Hematopoietic multipotent progenitor cell treated with erythropoietin and hydrocortisone succinate and interleukin-3 and kit ligand, for 8 days (in vitro differentiated cells): ENCODE measurements around the gene TCF4.
A peak's percentile ranks its signal among the peaks of the same experiment; 100 is the strongest.

Experiments used
- DNase-seq: peaks from one replicate; pipeline ENCODE4 v3.0.0-alpha.2; 2015

Gene TCF4

DNA sequence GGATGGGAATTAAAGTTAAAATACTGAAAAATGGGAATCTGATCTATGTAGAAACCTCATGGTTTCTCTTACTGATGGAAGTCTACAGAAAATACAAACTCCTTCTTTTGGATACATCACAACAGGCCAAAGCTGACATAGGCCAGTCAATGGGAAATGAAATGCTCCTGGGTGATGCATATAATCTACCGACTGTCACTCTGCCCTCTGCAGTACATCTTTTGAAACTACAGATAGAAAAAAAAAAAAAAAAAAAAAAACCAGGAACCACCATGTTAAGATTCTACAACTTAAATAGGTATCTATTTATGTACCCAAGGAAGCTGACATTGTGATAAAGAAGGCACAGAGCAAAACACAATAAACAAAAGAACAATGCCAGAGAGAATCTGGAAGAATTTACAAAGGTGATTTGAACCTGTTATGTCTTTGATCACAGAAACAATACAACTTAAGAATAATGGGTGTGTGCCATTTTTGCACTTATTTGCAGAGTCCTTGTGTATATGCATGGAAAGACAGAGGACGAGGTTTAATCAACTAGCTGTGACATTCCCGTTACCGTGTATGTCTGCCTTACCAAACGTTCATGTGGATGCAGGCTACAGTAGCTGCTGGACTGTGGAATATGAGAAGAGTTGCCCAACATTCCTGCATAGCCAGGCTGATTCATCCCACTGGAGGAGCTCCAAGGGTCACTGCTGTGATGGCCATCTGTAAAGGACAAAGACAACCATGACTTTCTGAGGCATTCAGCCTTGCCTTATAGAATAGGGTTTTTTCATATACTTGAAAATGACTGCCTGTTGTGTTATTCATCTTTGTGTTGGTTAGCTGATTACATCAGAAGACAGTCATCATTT lies 312.7 kb downstream of the TCF4 start:
- DNase-seq = peak; percentile 33

DNA sequence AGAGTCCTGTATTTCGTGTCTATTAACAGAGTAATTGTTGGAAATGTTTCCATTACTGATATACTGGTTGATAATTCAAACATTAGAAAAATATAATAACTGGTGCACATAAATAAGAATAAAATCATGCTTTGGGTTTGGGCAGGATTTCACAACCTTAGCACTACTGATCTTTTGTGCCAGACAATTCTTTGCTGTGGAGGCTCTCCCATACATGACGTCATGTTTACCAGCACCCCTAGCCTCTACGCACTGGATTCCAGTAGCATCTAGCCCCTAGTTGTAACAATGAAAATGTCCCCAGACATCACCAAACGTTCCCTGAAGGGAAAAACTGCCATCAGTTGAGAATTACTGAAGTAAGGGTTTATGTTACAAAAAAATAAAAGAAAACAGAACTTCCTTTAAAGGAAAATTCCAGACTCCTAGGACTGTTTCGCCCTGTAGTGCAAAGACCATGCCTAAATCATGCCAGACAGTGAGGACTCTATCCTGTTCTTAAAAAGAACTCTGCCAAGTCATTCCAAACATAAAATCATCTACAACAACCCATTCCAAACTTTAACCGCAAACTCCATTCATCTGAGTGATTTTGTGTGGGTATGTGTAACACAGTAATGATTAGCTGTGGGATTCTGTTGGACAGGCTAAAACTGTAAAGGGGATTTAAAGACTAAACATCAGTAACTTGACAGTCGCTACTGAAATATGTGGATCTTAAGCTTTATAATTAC lies 315.3 kb downstream of the TCF4 start:
- no peak for DNase-seq

DNA sequence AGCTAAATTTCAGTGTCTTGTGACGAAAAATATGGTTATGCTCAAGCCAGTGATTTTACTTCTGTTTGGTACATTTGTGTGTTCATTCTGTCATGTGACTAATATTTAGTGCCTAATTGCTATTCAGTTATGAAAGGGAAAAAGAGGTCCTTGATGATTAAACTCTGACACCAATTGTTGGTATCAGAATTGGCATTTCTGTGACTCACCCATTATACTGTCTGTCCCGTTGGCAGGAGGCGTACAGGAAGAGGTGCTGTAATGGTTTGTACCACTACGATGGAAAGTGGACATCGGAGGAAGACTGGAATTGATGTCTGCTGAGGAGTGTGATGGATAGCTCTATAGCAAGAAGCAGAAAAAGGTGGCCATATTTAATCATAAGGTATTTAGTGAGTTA lies 318.4 kb downstream of the TCF4 start:
- no peak for DNase-seq

DNA sequence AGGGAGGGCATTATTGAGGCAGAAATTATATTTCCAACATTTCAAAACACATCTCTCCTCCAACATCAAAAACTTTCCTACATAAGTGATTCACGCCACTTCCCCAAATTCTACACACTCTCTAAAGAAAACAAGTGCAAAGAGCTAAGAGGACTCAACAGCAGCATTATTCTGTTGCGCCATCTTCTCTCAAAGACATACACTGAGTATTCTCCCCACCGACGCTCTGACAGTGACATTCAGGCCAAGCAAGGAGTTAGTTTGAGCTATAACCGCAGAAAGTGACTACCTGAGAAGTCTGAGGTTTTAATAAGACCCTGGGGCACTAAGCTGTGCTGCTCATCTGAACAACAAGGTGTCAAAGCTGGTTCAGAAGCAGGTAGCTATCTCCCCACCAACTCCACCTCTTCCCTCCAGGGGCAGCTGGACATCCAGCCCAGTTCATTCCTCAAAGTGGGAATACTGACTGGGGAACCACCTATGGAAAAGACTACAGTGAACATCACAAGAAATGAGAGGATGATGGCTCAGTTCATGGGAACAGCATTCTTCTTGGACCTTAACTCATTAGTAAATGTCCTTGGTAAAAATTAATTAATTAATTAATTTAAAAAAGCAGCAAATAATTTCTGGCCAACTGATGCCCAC lies 319.2 kb downstream of the TCF4 start:
- no peak for DNase-seq

DNA sequence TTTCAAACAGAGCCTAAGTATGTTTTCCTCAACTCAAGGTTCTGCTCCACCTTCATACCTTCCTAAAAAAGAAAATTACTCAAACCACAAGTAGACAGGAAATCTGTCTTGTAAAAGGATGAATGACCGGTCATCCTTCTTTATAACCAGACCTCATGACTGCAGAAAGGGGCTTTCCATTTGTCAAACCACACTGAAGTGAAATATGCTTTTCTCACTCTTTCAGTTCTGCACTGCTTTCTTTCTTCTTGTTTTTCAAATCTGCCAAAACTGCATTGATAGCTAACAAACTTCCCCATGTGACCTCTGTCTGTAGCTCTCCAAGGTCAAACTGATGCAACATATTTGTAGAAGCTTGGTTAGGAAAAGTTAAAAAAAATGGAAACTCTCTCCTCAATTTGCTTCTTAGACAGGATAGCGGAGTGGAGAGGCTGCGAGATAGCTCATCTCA lies 319.8 kb downstream of the TCF4 start:
- DNase-seq = no peak

DNA sequence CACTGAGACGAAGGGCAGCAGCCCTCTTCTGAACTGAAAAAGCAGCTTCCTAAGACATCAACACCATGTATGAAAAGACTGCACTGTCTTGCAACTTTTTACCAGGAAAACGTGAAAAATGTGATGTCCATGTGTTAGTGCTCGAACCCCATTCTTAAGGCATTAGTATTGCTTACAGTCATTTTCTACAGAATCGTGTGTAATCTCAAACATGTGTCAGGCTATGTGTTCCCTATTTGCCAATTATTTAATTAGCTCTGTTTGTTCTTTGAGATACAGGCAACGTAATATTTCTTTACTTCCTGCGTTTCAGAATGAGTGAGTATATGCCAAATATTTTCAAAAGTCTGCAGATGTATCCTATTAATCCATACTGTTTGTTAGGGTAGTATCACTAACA lies 321.0 kb downstream of the TCF4 start:
- DNase-seq = no peak

DNA sequence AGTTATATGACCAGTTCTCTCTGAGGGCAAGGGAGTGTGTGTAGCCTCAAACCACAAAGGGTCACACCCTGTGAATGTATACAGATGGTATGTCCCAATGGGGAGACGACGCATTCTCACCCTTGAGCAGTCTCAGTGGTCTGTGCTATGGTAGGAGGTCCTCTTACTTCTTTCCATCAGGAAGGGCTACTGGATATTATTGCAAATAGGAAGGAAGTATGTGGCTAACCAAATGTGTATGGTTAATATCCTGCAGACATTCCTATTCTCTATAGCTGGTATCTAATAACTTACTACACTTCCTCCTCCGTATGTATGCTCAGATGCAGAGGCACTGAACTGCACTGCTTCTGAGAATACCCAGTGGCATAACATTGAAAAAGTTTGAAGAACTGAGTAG lies 322.0 kb downstream of the TCF4 start:
- DNase-seq = peak; percentile 25

DNA sequence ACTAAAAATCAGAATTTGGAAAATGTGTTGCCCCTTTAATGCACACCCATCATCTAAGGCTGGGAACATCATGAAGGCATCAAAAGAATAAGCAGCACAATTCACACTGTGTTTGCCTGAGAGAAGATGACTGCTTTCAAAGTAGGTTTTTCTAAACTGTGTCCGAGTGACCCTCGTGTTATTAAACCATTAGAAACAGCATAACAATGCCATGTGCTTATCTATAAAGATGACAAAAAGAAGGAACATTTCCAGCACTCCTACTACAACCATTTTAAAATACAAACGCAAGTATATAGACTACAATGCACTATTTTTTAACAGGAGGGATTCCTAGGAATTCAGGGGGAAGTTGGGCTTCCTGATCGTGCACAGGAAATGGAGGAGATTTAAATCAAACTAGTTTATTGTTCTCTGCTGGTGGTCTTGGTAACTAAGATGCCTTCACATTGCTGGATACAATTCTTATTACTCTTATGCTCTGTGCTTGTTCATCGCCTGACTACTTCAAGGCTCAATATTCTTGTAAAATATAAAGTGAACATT lies 322.8 kb downstream of the TCF4 start:
- DNase-seq = no peak

DNA sequence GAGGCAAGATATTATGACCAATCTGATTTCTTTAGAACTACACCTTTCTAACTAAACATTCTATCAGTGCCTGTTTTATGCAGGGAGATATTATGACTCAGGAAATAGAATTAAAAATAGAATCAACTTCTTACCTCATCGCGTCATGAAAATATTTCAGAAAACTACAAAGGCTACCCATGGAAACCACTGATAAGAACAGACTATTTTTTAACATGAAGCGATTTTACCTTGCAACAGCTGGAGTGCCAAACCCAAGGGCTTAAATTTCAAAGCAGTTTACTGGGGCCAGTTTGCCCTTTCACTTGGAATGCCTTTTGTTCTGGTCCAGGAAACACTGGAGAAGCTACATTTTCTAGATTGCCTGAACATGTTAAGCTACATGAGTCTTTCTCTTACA lies 323.9 kb downstream of the TCF4 start:
- DNase-seq = no peak

DNA sequence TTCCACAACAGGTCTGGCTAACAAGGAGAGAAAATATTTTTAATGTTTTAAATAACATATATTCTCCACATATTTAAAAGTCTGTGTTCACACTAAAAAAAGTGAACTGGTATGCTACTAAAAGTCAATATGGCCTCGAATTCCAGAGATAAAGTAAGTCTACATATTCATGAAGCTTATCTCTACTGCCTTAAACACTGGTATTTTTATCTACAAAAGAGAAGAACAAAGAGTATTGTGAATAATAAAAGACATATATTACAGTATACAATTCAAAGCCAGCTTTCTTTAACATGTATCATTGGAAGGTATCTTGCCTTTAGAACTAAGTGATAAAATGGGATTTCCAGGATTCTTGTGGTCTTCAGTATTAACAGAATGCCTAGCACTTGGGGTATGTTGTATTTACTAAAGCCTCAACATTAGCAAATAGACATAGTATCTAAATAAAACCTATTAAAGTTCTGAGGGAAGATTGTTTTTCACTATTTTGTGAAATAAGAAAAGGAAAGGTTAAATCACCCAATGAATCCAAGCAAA lies 325.9 kb downstream of the TCF4 start:
- peak; percentile 6 for DNase-seq

DNA sequence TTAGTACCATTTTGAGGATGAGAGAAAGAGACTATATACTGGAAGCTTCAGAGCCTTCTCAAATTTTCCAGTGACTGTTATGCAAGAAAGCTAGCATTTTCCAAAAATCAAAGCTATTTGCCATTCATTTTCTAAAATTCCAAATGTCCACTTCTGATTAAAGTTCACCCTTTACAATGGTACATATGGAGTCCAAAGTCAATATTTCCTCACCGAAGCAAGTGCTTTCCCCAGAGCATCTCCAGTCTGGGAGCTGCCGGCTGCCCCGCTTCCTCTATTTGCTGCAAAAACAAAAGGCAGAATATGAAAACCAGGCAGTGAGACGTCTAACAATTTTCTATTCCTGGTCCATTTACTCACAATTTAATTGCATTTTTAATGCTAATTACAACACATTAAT lies 326.7 kb downstream of the TCF4 start:
- DNase-seq = no peak

DNA sequence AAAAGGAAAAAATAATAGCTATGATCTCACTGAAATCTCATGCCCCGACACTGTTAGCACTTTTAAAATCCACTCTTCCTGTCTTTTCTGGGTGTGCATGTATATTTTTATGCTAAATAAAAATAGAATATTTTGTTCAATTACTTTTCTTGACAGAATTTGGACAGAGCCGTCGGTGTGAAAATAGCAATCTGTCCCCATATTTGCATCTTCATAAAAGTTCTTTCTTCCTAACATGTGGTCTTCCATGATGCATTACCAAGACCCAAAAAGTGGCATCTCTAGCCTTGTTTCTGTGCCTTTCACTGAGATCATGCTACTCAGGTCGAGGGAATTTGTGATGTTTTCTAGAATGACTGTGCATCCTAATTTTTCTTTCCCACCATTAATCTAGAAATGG lies 329.9 kb downstream of the TCF4 start:
- DNase-seq = no peak

DNA sequence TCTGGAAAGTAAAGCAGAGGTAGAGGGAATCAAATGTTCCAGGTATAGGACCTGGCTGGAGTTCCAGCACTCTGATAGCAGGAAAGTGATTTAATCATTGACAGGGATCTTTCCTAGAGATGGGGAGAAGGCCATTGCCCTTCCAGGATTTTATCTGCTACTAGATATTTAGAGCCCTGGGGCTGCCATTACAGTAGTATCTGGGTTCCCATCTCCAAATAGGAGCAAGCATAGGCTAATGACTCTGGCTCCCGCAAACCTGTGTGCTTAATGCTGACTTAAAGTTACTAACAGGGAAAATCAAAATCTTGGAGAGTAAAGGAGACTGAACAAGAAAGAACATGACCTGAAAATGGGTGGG lies 331.1 kb downstream of the TCF4 start:
- DNase-seq = no peak

DNA sequence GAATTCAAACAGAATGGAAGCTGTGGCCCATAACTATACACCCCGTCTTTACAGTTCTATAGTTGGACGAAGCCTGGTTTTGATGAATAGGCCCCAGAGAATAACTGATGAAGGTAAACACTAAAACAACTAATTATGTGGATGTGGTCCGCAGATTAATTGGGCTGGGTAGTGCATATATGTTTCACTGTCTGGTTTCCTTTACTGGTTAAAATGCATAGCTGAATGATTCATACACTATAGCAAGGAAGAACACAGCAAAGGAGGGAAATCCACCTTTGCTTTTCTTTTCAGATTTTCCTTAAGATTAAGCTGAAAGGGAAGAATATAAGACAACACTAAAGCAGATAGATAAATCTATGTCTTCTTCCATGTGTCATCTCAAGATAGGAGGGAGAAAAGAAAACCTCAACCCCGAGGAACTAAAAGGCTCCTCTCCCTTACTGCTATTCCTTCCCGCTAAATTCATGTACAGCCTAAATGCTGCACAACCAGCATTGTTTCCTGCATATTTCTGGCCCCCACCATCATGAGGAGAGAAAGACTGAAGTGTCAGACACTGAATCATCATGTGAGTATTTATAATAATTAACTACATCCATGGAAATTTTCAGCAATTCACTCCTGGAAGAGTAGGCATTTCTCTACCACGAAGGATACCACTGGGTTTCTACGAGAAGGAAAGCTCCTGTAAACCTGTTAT lies 331.6 kb downstream of the TCF4 start:
- no peak for DNase-seq

DNA sequence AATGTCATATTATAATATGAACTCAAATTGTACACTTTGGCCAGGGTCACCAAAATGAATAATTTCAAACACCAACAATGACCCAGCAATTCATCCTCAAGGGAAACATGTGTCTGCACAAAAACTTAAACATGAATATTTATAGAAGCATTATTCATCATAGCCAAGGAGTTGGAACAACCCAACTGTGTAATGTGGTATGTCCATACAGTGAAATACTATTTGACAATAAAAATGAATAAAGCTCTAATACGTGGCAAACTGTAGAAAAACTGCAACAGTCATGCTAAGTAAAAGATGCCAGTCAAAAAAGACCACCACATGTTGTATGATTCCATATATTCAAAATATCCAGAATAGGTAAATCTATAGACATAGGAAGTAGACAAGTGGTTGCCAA lies 334.2 kb downstream of the TCF4 start:
- no peak for DNase-seq

DNA sequence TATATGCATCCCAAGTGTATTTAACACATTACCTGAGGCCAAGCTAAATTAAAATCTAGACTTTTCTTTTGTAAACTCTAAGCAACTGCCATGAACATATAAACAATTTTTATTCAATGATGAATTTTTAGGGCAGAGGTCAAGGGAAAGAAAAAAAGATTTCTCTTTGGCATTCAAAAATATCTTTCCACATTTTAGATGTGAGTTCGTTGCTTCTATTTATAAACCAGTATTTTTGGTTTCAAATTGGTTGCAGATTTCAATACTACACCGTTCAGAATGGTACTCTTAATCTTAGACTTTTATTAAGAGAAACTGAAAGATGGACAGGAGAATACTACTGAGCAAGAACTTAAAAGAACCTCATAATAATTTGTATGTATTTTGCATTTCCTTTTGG lies 335.1 kb downstream of the TCF4 start:
- DNase-seq = no peak

DNA sequence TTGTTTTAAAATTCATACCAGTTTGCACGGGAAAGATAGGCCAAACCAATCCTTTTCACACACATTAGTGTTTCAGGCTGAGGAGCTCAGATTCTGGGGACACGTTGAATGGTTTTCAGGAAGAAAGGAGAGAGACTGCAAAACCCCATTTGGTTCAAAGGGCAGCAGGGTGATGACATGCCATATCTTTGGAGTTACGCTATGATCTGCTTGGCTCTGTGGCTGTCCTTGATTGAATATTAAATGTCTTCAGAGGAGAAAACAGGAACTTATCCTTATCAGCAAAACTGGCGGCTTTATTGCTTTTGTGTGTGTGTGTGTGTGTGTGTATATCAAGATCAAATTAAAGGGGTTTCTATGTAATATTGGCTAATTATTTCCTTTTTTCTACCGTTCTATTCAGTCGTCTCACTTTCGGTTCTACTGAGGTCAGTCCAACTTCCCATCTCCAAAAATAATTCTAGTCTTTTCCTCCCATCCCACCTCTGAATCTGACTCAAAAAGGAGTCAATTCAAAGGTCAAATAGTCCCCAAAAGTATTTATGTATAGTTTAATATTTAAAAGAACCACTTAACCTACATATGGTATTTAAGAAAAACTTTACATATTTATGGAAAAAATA lies 335.8 kb downstream of the TCF4 start:
- peak; percentile 23 for DNase-seq

DNA sequence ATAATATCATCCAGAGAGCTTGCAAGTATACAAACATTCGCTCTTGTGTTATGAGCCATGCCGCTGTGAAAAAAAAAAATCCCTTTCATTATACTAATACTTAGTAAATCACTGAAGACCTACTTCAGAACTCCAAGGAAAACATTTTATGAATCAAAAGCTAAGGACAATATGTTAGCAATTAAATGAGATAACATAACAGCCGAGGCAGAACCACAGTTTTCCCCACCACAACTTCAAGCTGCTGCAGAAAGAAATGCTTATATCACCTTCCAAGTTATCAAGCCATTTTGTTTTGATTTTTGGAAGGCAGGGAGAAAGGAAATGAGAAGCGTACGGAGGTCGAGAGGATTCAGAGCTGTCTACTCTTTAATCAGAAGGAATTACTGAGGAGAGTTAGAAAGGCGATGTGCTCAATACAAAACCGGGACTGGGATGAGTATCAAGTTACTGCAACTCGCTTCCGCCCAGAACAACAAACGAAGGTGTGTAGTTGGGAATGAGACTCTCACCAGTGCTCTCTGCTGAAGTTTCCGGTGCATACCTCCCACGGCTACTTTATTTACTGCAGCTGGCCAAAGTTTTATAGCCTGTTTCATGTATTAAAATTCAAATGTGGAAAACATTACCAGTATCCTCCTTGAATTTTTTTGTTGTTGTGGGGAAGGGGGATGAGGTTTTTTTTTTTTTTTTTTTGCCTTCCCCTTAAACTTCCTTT lies 336.6 kb downstream of the TCF4 start:
- DNase-seq = no peak

DNA sequence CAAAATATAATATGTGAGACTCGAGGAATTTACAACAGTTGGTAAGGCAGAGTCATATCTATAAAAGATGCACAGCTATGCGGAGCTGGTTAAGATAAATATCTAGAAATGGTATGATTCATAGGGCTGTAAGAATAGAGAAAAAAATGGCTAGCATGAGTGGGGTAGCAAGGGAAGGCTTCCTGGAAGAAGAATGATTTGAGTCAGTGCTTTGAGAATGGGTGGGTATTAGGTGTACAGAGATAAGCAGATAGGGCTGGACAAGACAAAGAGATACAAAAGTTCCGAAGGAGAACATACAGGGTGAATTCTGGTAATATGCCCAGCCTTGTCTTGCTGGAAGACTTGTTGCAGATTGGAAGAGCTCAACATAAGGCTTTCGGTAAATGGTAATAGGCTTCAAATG lies 337.2 kb downstream of the TCF4 start:
- DNase-seq = peak; percentile 27

DNA sequence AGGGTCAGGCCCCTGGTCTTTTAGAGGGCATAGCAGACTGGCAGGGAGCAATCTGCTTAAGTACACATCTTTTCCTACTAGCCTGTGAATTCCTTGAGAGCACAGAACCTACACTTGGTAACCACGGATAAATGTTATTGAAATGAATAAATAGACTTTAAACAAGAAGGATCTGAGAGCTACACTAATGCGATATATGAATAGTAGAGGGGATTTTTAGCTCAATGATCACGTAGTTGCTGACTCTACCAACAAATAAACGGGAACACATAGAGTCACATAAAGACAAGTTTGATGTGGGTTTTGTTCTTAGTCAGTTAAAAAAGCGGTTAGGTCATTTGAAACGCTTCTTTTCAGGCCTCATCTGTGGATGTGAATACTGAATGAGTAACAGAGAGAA lies 338.4 kb downstream of the TCF4 start:
- no peak for DNase-seq

DNA sequence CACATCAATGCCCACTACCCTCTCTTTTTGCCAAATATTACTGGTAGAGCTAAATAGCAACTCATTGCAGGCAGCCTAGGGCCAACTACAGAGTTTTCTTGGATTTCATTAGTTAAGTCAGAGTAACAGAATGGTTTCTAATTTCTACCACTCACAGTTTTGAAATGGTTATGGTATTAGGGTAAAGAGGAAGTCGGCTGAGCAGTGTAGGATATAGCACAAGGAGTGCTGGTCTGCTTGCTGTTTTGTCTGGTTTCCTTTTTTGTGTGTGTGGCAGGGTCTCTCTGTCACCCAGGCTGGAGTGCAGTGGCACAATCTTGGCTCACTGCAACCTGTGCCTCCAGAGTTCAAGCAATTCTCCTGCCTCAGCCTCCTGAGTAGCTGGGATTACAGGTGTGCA lies 339.5 kb downstream of the TCF4 start:
- DNase-seq = no peak

DNA sequence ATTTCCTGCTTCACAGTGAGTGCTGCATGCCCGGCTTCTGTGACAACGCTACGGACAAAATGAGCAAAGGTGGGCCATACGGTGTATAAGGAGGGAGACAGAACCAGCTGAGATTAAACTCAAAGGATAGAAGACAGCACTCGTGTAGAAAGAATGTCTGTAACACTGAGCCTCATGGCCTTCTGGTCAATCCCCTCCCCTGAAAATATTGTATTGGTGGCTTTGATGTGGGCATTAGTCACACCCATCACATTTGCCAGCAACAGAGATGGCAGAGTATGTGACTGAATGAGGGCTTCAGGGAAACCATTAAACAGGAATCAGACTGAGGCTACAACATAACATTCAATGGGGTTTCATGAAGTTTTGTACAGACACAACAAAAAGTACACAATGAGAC lies 341.0 kb downstream of the TCF4 start:
- no peak for DNase-seq
